ENCODE data around the gene TMEM208.

The TMEM208 gene

GRCh38 chr16:67209565-67209964 lies 17.4 kb upstream of the TMEM208 start:
- DNase-seq (ENCODE audit: low spot score) = no peak

GRCh38 chr16:67210069-67210937 lies 16.6 kb upstream of the TMEM208 start:
- DNase-seq (ENCODE audit: low spot score) = no peak

GRCh38 chr16:67211674-67212073 lies 15.3 kb upstream of the TMEM208 start:
- no peak for DNase-seq (ENCODE audit: low spot score)

- peak; percentile 83 for DNase-seq (ENCODE audit: low spot score)
These were observed 14.2 kb upstream of the TMEM208 start for GRCh38 chr16:67212766-67213165.

- no peak for DNase-seq (ENCODE audit: low spot score)
These were observed 13.5 kb upstream of the TMEM208 start for GRCh38 chr16:67213197-67214019.

- no peak for DNase-seq (ENCODE audit: low spot score)
These were observed 11.2 kb upstream of the TMEM208 start for GRCh38 chr16:67215706-67216105.

- DNase-seq (ENCODE audit: low spot score) = no peak
These were observed 10.1 kb upstream of the TMEM208 start for GRCh38 chr16:67216612-67217490.

GRCh38 chr16:67223992-67224391 lies 2.9 kb upstream of the TMEM208 start:
- DNase-seq (ENCODE audit: low spot score) = no peak

GRCh38 chr16:67226295-67226803 lies 581 bp upstream of the TMEM208 start:
- DNase-seq (ENCODE audit: low spot score) = no peak

GRCh38 chr16:67227567-67227921 lies 614 bp downstream of the TMEM208 start:
- DNase-seq (ENCODE audit: low spot score) = no peak

GRCh38 chr16:67228034-67228785 lies 1.3 kb downstream of the TMEM208 start:
- no peak for DNase-seq (ENCODE audit: low spot score)

GRCh38 chr16:67228905-67229304 lies 2.0 kb downstream of the TMEM208 start:
- no peak for DNase-seq (ENCODE audit: low spot score)

GRCh38 chr16:67229906-67230808 lies 3.2 kb downstream of the TMEM208 start:
- DNase-seq (ENCODE audit: low spot score) = no peak

- no peak for DNase-seq (ENCODE audit: low spot score)
These were observed 4.1 kb downstream of the TMEM208 start for GRCh38 chr16:67230809-67231660.

- DNase-seq (ENCODE audit: low spot score) = no peak
These were observed 6.7 kb downstream of the TMEM208 start for GRCh38 chr16:67233596-67233995.

GRCh38 chr16:67234180-67234597 lies 7.3 kb downstream of the TMEM208 start:
- no peak for DNase-seq (ENCODE audit: low spot score)

- no peak for DNase-seq (ENCODE audit: low spot score)
These were observed 9.1 kb downstream of the TMEM208 start for GRCh38 chr16:67235816-67236562.
